NOMO-1 treated with DMSO at 0.1 percent for 48 hours (cell line): ENCODE data around the gene FMR1NB.
A peak's percentile ranks its signal among the peaks of the same experiment; 100 is the strongest.

Experiments
- DNase-seq: peaks from one replicate; lab custom pipeline; 2025; ENCODE audit not compliant: unreplicated experiment; lab: John Stamatoyannopoulos, UW

Gene FMR1NB

GRCh38 chrX:147981038-147981752, at the start of gene FMR1NB:
TSS of gene FMR1NB (plus strand) at chrX:147981337. CDS start at chrX:147981403, 66 bp downstream.
- no peak for DNase-seq

GRCh38 chrX:147933815-147934214, 47.3 kb upstream of the FMR1NB start:
- DNase-seq, result no peak

- DNase-seq, result no peak
Observed at GRCh38 chrX:147935156-147935758, 45.9 kb upstream of the FMR1NB start.

- no peak for DNase-seq
Observed at GRCh38 chrX:147945286-147945685, 35.9 kb upstream of the FMR1NB start.

GRCh38 chrX:147948531-147948930, 32.6 kb upstream of the FMR1NB start:
- no peak for DNase-seq

GRCh38 chrX:147950352-147950751, 30.8 kb upstream of the FMR1NB start:
- DNase-seq, result no peak

- DNase-seq, result no peak
Observed at GRCh38 chrX:147953976-147954375, 27.2 kb upstream of the FMR1NB start.

GRCh38 chrX:147957291-147957690, 23.8 kb upstream of the FMR1NB start:
- DNase-seq, result no peak

- no peak for DNase-seq
Observed at GRCh38 chrX:147958291-147958690, 22.8 kb upstream of the FMR1NB start.

GRCh38 chrX:147960722-147961121, 20.4 kb upstream of the FMR1NB start:
- DNase-seq, result no peak

GRCh38 chrX:147962476-147962875, 18.7 kb upstream of the FMR1NB start:
- no peak for DNase-seq

GRCh38 chrX:147978931-147979330, 2.2 kb upstream of the FMR1NB start:
- no peak for DNase-seq

GRCh38 chrX:148020329-148020728, 39.2 kb downstream of the FMR1NB start:
- no peak for DNase-seq

- DNase-seq, result peak; percentile 81
Observed at GRCh38 chrX:148024425-148025148, 43.5 kb downstream of the FMR1NB start.

- no peak for DNase-seq
Observed at GRCh38 chrX:148035380-148035779, 54.2 kb downstream of the FMR1NB start.

- DNase-seq, result no peak
Observed at GRCh38 chrX:148037020-148037419, 55.9 kb downstream of the FMR1NB start.

- no peak for DNase-seq
Observed at GRCh38 chrX:148043271-148043855, 62.2 kb downstream of the FMR1NB start.

GRCh38 chrX:148047200-148047599, 66.1 kb downstream of the FMR1NB start:
- DNase-seq, result no peak

GRCh38 chrX:148049441-148049840, 68.3 kb downstream of the FMR1NB start:
- DNase-seq, result peak; percentile 13

GRCh38 chrX:148051973-148052372, 70.8 kb downstream of the FMR1NB start:
- no peak for DNase-seq

- DNase-seq, result no peak
Observed at GRCh38 chrX:148067285-148067684, 86.1 kb downstream of the FMR1NB start.
